ENCODE measurements around the gene MXD4. TPM values are rescaled to one million over a fixed set of nuclear protein-coding genes. Genes with fewer than 3 reads are reported as not detected.
A peak's percentile ranks its signal among the peaks of the same experiment; 100 is the strongest.
"Not testable (repeated sequence)": the region's sequence is repeated elsewhere in the genome, so short reads cannot be mapped to it uniquely, and the experiment has no call there.

The MXD4 gene
- total RNA-seq, 1 donor = 44.9 TPM

DNA sequence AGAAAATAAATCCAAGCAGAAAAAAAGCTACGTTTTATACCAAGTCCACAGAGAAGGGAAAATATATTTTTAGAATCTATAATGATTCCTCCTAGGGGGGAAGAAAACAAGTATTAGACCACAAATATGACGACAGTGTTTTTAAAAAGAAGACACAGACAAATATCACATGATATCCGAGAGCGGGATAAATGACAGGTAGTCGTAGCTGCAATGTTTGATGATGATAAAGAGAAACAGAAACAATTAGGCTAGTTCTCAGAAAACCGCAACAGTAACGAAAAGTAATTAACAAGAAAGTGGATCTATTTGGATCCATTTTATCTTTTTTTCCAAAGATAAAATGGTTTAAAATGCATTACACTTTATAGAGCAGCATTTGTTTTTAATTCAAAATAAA is 20.9 kb downstream of the MXD4 start:
- H3K4me3 ChIP-seq (ENCODE audit: low read depth, low read length) = peak overlapping the region; percentile 96
- no peak for DNase-seq (ENCODE audit: low read depth)
- no peak for TF ChIP-seq CTCF (IDR thresholded peaks at IDR 0.05; ENCODE audit: insufficient read depth, low read depth, low read length)

DNA sequence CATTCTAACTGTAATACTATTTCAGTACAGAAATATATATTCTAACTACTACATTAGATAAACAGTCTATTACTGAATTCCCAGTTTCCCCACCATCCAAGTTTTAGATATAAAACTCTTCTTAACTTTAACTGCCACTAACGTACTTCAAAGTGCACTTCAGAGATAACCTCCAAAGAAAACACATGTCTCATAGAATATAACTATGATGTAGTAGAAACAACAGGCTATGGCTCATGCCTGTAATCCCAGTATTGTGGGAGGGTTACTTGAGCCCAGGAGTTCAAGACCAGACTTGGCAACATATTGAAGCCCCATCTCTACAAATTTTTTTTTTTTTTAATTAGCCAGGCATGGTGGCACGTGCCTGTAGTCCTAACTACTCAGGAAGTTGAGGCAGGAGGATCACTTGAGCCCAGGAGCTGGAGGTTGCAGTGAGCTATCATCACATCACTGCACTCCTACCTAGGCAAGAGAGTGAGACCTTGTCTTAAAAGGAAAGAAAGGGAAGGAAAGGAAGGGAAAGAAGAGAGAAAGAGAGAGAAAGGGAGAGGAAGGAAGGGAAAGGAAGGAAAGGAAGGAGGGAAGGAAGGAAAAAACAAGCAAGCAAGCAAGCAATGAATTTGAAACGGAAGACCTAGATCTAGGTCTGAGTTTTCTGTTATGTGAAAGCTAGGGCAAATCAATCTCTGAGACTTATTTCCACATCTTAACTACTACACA is 24.8 kb downstream of the MXD4 start:
- no peak overlapping the region for H3K4me3 ChIP-seq (ENCODE audit: low read depth, low read length)
- no peak for DNase-seq (ENCODE audit: low read depth)
- no peak for TF ChIP-seq CTCF (IDR thresholded peaks at IDR 0.05; ENCODE audit: insufficient read depth, low read depth, low read length)

GRCh38 chr4:2231082-2231481 is 30.8 kb downstream of the MXD4 start:
- TF ChIP-seq CTCF (IDR thresholded peaks at IDR 0.05; ENCODE audit: insufficient read depth, low read depth, low read length) = no peak
- no peak for DNase-seq (ENCODE audit: low read depth)
- H3K4me3 ChIP-seq (ENCODE audit: low read depth, low read length) = no peak overlapping the region

GRCh38 chr4:2226261-2226660 is 35.6 kb downstream of the MXD4 start:
- TF ChIP-seq CTCF (IDR thresholded peaks at IDR 0.05; ENCODE audit: insufficient read depth, low read depth, low read length) = no peak
- H3K4me3 ChIP-seq (ENCODE audit: low read depth, low read length) = no peak overlapping the region
- DNase-seq (ENCODE audit: low read depth) = no peak

- no peak for TF ChIP-seq CTCF (IDR thresholded peaks at IDR 0.05; ENCODE audit: insufficient read depth, low read depth, low read length)
- no peak for DNase-seq (ENCODE audit: low read depth)
- H3K4me3 ChIP-seq (ENCODE audit: low read depth, low read length) = no peak overlapping the region
Measured at GRCh38 chr4:2222838-2223237, 39.1 kb downstream of the MXD4 start.

DNA sequence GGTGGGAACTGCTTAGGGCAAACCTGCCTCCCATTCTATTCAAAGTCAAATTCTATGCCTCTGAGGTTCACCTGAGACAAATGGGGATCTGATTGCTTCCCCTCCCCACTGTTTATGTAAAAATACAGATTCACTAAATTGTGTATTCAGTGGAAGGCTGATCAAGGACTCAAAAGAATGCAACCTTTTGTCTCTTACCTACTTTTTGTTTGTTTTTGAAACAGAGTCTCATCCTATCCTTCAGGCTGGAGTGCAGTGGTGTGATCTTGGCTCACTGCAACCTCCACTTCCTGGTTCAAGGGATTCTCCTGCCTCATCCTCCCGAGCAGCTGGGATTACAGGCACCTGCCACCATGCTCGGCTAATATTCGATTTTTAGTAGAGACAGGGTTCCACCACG is 40.5 kb downstream of the MXD4 start:
- H3K4me3 ChIP-seq (ENCODE audit: low read depth, low read length); DNase-seq (ENCODE audit: low read depth): not testable (repeated sequence)

- H3K4me3 ChIP-seq (ENCODE audit: low read depth, low read length) = no peak overlapping the region
- DNase-seq (ENCODE audit: low read depth) = peak; percentile 71
- TF ChIP-seq CTCF (IDR thresholded peaks at IDR 0.05; ENCODE audit: insufficient read depth, low read depth, low read length) = peak; percentile 97
Measured at GRCh38 chr4:2220016-2220630, 41.8 kb downstream of the MXD4 start.

Measured in fibroblast of villous mesenchyme (primary cell).